ENCODE data around the gene USP24. TPM values are rescaled to one million over a fixed set of nuclear protein-coding genes. Genes with fewer than 3 reads are reported as not detected.

The USP24 gene
- total and polyA plus RNA-seq, 2 donors (not counting 3 experiments of a cell fraction or from before 2014, with no cell fraction given) = 8.2 to 30.0 TPM

GRCh38 chr1:55081188-55081904 lies 133.8 kb downstream of the USP24 start:
- DNase-seq (ENCODE audit: low read depth, low spot score) = peak; percentile 21
- no TSS peak for BruUV-seq (replicated peaks)
- intact Hi-C loops (cut with micrococcal nuclease) = no loop called here
- CTCF ChIA-PET = interaction anchor here (0.7 to 3.1 kb wide), 5 partner anchors 10 to 197 kb away, joined by 3 to 13 read pairs (median 4); no protein-coding TSS in a partner anchor
- FAIRE-seq = peak; percentile 15
- Histone ChIP-seq H3K27me3 (ENCODE audit: control insufficient read depth in 2 of 2, insufficient read depth in 2 of 2, low read length in 2 of 2) (no peaks in the 10 kb centered on the region), H3K9ac (replicated peaks; ENCODE audit: extremely low read depth, insufficient read depth, low read length) (no peak overlapping the region), H3K9me3 (replicated peaks; ENCODE audit: control insufficient read depth, insufficient read depth, low read length) (no peaks in the 10 kb centered on the region), H3K9me1 (replicated peaks; ENCODE audit: control insufficient read depth, extremely low read depth, insufficient read depth, low read length) (no peaks in the 10 kb centered on the region), H3K4me2 (ENCODE audit: insufficient read depth, low read length) (no peak overlapping the region), H3K4me1 (ENCODE audit: control insufficient read depth, extremely low read depth, insufficient read depth, low read length) (peaks cover 11% of the 10 kb centered on the region), H3K79me2 (ENCODE audit: control insufficient read depth, insufficient read depth, low read length) (no peaks in the 10 kb centered on the region), H3K4me3 (replicated peaks in 1 of 3; ENCODE audit: insufficient read depth in 1 of 3, low read depth in 1 of 3, low read length in 3 of 3) (no peak overlapping the region), H3K27ac (ENCODE audit: insufficient read depth, low read depth, low read length) (peak overlapping the region; percentile 16), H3K36me3 (ENCODE audit: control insufficient read depth in 2 of 2, extremely low read depth in 1 of 2, insufficient read depth in 2 of 2, low read length in 2 of 2) (peaks cover 19 to 21% of the 10 kb centered on the region in 2 experiments), H2AFZ (ENCODE audit: low read depth, low read length) (no peak overlapping the region), H4K20me1 (replicated peaks; ENCODE audit: control insufficient read depth, extremely low read depth, insufficient read depth, low read length) (no peaks in the 10 kb centered on the region)
- dilution Hi-C loops (cut with MboI; ENCODE audit: extremely low pct_ligation_motif_present, low sequenced_read_pairs) = no loop called here
- no peak for TF ChIP-seq GATA2 (IDR thresholded peaks at IDR 0.05; ENCODE audit: insufficient read depth, insufficient read length, low read depth, low read length)
- no peak for TF ChIP-seq EZH2 (IDR thresholded peaks at IDR 0.05; ENCODE audit: borderline replicate concordance, low read depth, low read length, severe bottlenecking)
- TF ChIP-seq POLR2AphosphoS5 (IDR thresholded peaks at IDR 0.05; ENCODE audit: insufficient read depth, low read depth, low read length) = no peak
- TF ChIP-seq FOS (IDR thresholded peaks at IDR 0.05; ENCODE audit: borderline replicate concordance, insufficient read depth, low read length) = no peak
- TF ChIP-seq POLR2A (IDR thresholded peaks at IDR 0.05; ENCODE audit: low read depth, low read length) = no peak
- no peak for TF ChIP-seq JUN (IDR thresholded peaks at IDR 0.05; ENCODE audit: borderline replicate concordance, insufficient read depth, insufficient read length, low read depth)
- no peak for TF ChIP-seq MAX (IDR thresholded peaks at IDR 0.05; ENCODE audit: insufficient read depth, insufficient read length)
- no peak for TF ChIP-seq MYC (IDR thresholded peaks at IDR 0.05; ENCODE audit: low read depth, low read length)
- TF ChIP-seq CTCF (IDR thresholded peaks at IDR 0.05; ENCODE audit: extremely low read depth in 1 of 2, insufficient read depth in 1 of 2, low read depth in 1 of 2, low read length in 2 of 2) = no peak
- POLR2A ChIA-PET = no interaction called here

Data from endothelial cell of umbilical vein (primary cell).